Measurements from ENCODE around the gene BAZ1A.
"Not testable (repeated sequence)": the region's sequence is repeated elsewhere in the genome, so short reads cannot be mapped to it uniquely, and the experiment has no call there.

BAZ1A gene

GRCh38 chr14:34853041-34853440, 22.1 kb downstream of the BAZ1A start:
- no peak for DNase-seq (ENCODE audit: low read depth, low spot score)

- DNase-seq (ENCODE audit: low read depth, low spot score): no peak
These were observed 23.8 kb downstream of the BAZ1A start for GRCh38 chr14:34851395-34851794.

- no peak for DNase-seq (ENCODE audit: low read depth, low spot score)
These were observed 29.3 kb downstream of the BAZ1A start for GRCh38 chr14:34845869-34846268.

GRCh38 chr14:34843011-34843554, 32.1 kb downstream of the BAZ1A start:
- DNase-seq (ENCODE audit: low read depth, low spot score): no peak

DNA sequence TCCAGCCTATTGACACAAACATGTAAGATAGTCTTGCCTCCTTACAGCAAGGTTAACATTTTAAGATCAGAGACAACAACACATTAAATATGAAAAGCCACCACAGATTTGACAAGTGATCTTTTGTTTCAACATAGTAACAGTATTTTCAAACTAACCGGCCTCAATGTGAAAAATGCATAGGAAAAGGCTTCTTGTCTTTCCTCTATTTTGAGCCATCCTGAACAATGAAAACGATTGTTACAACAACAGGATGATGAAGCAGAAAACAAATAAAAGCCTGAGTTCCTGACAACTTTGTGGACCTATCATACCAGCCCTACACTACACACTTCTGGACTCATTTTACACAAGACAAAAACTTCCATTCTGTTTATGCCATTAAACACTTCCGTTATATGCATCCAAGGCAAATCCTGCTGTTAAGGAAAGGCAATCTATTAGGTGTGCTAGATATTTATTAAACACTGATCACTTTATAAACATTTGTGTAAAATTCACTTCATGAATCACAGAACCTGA, 37.3 kb downstream of the BAZ1A start:
- no peak for DNase-seq (ENCODE audit: low read depth, low spot score)

DNA sequence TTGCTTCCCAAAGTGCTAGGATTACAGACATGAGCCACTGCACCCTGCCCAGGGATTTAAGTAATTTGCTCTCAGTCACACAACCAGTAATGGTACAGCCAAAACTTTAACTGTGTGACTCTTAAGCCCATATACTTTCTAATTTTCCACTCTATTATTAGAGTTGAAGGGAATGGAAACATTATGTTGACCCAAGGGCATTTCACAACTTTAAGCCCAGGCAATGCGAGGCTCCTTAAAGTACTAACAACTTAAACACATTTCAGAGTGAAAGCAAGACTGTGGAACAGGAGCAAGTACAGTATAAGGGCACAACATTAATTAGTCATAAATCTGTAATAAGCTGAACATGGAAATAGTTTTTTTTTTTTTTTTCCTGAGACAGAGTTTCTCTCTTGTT, 39.8 kb downstream of the BAZ1A start:
- no peak for DNase-seq (ENCODE audit: low read depth, low spot score)

DNA sequence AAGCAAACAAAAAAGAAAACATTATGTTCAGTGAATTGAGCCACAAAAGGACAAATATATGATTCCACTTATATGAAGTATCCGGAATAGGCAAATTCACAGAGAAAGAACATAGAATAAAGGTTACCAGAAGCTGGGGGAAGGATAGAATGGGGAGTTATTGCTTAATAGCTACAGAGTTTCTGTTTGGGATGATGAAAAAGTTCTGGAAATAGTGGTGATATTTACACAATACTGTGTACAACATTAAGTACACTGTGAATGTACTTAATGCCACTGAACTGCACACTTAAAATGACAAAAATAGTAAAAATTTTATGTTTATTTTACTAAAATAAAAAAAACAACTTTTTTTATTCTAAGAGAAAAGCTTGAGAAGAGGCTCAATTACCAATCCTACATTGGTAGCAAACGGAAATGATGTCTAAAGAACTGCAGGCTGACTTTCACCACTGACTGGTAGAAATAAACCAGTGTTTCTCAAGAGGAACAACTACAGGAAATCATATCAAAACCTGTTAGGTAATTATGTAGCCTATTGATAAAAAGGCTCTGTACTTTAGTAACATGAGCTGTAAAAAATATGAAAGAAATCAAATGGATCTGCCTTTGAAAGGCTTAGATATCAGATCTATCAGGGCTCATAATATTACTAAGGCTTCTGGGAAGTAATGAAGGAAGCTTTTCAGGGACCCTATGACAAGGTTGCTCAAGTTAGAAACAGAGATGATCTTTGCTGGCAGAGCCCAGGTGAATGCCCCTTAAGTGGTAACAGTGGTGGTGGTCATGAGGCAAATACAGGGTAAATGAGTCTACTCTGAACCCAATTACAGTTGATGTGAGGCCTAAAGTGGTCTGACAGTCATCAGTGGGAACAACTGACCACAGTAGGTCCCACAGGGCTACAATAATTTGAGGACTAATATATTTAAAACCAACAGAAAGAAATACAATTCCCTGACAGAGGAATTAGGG, 41.3 kb downstream of the BAZ1A start:
- DNase-seq (ENCODE audit: low read depth, low spot score): no peak

GRCh38 chr14:34826661-34827060, 48.5 kb downstream of the BAZ1A start:
- DNase-seq (ENCODE audit: low read depth, low spot score): no peak

- no peak for DNase-seq (ENCODE audit: low read depth, low spot score)
These were observed 50.3 kb downstream of the BAZ1A start for GRCh38 chr14:34824826-34825225.

DNA sequence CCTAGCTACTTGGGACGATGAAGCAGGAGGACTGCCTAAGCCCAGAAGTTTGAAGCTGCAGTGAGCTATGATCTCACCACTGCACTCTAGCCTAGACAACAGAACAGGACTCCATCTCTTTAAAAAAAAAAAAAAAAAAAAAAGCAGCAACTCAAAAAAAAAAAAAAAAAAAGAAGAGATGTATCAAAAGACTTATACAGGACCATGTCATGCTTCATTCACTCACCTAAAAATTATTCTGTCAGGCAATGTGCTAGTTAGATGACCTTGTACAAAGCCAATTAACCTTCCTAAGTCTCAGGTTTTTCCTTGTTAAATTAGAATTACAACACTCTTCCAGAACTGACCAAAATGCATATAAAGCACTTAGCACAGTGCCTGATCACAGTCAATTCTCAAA, 50.9 kb downstream of the BAZ1A start:
- DNase-seq (ENCODE audit: low read depth, low spot score): no peak

GRCh38 chr14:34817768-34818167, 57.4 kb downstream of the BAZ1A start:
- DNase-seq (ENCODE audit: low read depth, low spot score): no peak

GRCh38 chr14:34810028-34810427, 65.1 kb downstream of the BAZ1A start:
- DNase-seq (ENCODE audit: low read depth, low spot score): no peak

DNA sequence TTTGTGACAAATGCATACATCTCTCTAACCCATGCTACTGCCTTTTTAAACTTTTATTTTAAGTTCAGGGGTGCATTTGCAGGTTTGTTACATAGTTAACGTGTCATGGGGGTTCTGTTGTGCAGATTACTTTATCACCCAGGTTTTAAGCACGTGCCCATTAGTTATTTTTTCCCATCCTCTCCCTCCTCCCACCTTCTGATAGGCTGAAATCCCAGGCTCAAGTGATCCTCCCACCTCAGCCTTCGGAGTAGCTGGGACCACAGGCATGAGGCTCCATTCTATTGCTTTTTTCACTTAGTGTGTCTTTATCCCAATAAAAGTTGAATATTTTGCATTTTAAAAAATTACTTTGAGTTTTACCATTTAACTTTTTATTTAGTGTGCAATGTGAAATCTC, 68.9 kb downstream of the BAZ1A start:
- DNase-seq (ENCODE audit: low read depth, low spot score): no peak

DNA sequence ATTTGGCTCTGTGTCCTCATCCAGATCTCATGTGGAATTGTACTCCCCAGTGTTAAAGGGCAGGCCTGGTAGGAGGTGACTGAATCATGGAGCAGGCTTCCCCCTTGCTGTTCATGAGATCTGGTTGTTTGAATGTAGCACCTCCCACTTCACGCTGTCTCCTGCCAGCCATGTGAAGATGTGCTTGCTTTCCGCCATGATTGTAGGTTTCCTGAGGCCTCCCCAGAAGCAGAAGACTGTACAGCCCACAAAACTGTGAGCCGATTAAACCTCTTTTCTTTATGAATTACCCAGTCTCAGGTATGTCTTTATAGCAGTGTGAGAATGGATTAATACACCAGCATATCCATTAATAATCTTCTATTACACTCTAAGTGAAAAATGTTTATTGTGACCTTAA, 70.2 kb downstream of the BAZ1A start:
- no peak for DNase-seq (ENCODE audit: low read depth, low spot score)

GRCh38 chr14:34798861-34799260, 76.3 kb downstream of the BAZ1A start:
- not testable (repeated sequence) for DNase-seq (ENCODE audit: low read depth, low spot score)

DNA sequence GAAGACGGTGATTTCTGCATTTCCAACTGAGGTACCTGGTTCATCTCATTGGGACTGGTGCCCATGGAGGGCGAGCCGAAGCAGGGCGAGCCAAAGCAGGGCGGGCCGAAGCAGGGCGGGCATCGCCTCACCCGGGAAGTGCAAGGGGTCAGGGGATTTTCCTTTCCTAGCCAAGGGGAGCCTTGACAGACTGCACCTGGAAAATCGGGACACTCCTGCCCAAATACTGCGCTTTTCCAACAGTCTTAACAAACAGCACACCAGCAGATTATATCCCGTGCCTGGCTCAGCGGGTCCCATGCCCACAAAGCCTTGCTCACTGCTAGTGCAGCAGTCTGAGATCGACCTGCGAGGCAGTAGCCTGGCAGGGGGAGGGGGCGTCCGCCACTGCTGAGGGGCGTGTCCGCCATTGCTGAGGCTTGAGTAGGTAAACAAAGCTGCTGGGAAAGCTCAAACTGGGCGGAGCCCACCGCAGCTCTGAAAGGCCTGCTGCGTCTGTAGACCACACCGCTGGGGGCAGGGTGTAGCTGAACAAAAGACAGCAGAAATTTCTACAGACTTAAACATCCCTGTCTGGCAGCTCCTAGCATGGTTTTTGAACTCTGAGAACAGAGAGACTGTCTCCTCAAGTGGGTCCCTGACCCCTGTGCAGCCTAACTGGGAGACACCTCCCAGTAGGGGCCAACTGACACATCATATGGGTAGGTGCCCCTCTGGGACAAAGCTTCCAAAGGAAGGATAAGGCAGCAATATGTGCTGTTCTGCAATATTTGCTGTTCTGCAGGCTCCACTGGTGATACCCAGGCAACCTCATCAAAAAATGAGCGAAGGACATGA, 77.2 kb downstream of the BAZ1A start:
- DNase-seq (ENCODE audit: low read depth, low spot score): no peak

DNA sequence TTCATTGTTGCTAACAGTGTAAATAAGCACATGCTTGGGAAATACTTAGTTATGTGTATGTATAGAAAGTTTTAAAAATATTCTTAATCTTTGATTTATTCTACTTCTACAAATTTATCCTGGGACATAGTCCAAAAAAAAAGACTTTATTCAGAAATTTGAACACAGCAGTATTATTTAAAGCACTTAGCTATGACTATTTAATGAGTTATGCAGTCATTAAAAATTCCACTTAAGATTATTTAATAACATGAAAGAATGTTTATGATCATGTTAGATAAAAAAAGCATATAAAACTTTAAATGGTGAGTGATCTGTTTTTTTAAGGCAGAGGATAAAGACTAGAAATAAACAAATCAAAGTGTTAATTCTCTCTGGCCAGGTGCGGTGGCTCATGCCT, 78.3 kb downstream of the BAZ1A start:
- DNase-seq (ENCODE audit: low read depth, low spot score): no peak

DNA sequence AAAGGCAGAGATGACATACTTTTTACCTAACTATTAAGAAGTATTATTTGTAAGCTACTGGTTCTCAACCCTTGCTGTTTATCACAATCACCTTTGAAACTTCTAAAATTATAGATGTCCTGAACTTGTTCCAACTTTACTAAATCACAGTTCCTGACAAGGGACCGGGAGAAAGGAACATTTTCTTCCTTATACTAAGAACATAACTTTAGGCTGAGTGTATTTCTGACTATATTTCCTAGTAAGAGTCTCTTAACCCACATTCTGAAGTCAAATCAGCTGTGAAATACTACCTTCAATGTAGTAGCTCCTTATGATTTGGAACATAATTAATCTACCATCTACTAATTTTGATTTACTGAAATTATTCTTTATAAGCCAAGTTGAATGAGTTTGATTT, 80.2 kb downstream of the BAZ1A start:
- no peak for DNase-seq (ENCODE audit: low read depth, low spot score)

DNA sequence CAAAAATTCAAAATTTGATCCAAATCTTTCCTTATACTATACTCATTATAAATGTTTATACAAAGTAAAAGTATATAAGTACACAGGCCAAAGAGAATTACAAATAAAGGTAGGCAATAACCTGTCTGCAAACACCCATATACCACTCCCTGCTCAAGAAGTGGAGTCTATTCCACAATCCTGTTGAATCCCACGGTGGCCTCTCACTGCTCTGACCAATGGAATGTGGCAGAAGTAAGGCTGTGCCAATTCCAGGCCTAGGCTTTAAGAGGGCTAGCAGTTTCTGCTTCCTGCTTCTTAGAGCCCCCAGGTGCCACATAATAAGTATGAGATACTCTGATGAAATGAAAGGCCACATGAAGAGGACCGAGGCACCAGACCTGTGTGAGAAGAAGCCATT, 80.9 kb downstream of the BAZ1A start:
- DNase-seq (ENCODE audit: low read depth, low spot score): no peak

DNA sequence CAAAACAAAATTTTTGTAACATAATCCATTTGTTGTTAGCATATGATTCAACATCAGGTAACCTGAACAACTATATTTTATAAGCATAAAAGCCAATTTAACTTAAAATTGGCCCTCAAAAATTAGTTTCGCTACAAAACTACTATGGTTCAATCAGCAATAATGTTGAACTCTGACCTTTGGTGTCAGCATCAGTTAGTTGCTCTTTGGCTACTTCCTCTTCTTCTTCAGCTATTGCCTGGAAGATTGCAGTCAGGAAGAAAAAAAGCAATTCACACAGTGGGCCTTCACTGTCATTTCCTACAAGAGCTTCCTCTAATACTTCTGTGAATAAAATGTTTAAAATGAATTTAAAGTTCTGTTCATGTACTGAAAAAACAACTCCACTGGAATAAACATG, 82.6 kb downstream of the BAZ1A start:
- DNase-seq (ENCODE audit: low read depth, low spot score): no peak

- no peak for DNase-seq (ENCODE audit: low read depth, low spot score)
These were observed 89.7 kb downstream of the BAZ1A start for GRCh38 chr14:34785223-34786006.
